HG03108 (cell line): Measurements from ENCODE around the gene PAX2.

Experiments
- ATAC-seq: cut with Tn5 transposase; IDR thresholded peaks from one replicate; pipeline ENCODE4 v1.9.1; 2021; ENCODE audit warnings: moderate library complexity; ENCODE audit not compliant: unreplicated experiment

PAX2 gene

GRCh38 chr10:100811261-100811660 is 65.9 kb downstream of the PAX2 start:
- no peak for ATAC-seq

- no peak for ATAC-seq
Observed at GRCh38 chr10:100811752-100812750, 66.7 kb downstream of the PAX2 start.

- no peak for ATAC-seq
Observed at GRCh38 chr10:100812978-100813377, 67.6 kb downstream of the PAX2 start.

DNA sequence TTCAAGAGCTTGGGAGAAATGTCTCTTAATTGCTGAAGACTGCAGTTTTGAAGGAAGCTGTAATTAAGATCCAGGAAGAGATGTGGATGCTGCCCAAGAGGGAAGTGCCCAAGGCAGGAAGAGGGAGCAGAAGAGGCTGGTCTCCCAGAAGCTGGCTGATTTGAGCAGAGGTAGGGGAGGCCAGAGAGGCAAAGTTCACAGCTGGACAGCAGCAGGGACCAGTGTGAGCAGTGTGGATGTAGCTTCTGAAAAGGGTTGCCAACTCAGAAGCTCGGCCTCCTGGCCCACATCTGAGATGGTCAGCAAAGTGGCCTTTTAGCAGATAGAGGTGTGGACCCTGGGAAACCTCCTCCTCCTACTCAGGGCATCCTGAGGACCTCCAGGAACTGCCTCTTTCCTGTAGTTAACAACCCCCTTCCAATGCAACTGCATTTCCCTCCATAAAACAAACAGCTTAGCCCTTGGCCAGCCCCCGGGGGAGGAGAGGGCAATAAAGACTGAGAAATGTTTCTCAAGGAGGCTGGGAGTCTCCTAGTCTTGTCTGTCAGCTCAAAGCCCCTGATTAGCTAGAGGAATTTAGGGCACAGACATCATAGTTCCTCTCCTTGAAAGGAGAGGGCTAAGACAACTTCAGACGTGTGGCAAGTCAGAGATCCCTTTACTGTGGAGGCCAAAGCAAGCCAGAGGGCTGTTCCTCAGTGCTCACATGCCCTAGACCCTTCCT is 69.5 kb downstream of the PAX2 start:
- ATAC-seq = no peak

DNA sequence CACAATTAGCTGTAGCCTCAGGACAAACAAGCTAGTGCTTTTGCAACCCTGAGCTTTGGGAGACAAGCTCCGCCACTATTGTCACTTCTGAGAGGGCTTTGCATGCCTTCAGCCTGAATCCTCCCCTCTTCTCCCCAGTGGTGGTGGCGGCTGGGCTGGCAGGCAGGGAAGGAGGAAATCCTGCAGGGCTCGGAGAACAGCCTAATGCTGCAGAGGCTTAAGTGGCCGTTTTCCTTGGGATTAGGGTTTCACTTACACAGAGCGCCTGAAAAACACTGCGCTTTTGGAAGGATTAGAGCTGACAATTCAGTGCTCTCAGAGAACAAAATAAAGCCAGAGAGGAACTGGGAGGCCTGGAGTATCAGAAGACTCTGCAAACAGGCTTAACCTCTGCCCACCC is 71.3 kb downstream of the PAX2 start:
- no peak for ATAC-seq

- no peak for ATAC-seq
Observed at GRCh38 chr10:100817268-100817839, 72.0 kb downstream of the PAX2 start.

- no peak for ATAC-seq
Observed at GRCh38 chr10:100819424-100819823, 74.0 kb downstream of the PAX2 start.

GRCh38 chr10:100823194-100823593 is 77.8 kb downstream of the PAX2 start:
- ATAC-seq = no peak

DNA sequence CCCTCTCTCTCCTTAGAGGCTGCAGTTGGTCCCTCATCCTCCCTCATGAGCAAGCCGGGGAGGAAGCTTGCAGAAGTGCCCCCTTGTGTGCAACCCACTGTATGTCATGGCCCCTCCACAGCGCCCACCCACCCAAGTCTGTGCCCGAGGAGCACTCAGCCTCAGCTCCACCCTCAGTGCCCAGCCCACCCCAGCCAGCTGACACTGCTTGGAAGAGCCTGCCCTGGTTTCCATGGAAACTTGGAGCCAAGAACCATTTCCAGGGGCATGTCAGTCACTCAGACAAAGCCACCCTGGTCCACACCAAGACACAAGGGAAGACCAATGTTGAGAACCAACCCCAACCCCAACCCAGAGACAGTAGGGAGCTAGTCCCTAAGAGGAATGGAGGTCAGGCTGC is 79.5 kb downstream of the PAX2 start:
- ATAC-seq = no peak

GRCh38 chr10:100825325-100825875 is 80.0 kb downstream of the PAX2 start:
- ATAC-seq = no peak

GRCh38 chr10:100826031-100826651 is 80.8 kb downstream of the PAX2 start:
- no peak for ATAC-seq

GRCh38 chr10:100826661-100826982 is 81.2 kb downstream of the PAX2 start:
- no peak for ATAC-seq

- ATAC-seq = no peak
Observed at GRCh38 chr10:100826983-100827818, 81.8 kb downstream of the PAX2 start.

DNA sequence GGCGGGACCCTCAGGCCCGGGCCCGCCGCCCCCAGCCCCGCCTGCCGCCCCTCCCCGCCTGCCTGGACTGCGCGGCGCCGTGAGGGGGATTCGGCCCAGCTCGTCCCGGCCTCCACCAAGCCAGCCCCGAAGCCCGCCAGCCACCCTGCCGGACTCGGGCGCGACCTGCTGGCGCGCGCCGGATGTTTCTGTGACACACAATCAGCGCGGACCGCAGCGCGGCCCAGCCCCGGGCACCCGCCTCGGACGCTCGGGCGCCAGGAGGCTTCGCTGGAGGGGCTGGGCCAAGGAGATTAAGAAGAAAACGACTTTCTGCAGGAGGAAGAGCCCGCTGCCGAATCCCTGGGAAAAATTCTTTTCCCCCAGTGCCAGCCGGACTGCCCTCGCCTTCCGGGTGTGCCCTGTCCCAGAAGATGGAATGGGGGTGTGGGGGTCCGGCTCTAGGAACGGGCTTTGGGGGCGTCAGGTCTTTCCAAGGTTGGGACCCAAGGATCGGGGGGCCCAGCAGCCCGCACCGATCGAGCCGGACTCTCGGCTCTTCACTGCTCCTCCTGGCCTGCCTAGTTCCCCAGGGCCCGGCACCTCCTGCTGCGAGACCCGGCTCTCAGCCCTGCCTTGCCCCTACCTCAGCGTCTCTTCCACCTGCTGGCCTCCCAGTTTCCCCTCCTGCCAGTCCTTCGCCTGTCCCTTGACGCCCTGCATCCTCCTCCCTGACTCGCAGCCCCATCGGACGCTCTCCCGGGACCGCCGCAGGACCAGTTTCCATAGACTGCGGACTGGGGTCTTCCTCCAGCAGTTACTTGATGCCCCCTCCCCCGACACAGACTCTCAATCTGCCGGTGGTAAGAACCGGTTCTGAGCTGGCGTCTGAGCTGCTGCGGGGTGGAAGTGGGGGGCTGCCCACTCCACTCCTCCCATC is 82.7 kb downstream of the PAX2 start:
- ATAC-seq = no peak

DNA sequence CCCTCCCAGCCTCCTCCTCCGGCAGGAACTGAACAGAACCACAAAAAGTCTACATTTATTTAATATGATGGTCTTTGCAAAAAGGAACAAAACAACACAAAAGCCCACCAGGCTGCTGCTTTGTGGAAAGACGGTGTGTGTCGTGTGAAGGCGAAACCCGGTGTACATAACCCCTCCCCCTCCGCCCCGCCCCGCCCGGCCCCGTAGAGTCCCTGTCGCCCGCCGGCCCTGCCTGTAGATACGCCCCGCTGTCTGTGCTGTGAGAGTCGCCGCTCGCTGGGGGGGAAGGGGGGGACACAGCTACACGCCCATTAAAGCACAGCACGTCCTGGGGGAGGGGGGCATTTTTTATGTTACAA is 83.3 kb downstream of the PAX2 start:
- no peak for ATAC-seq

- no peak for ATAC-seq
Observed at GRCh38 chr10:100829097-100829870, 83.9 kb downstream of the PAX2 start.

GRCh38 chr10:100829933-100830727 is 84.7 kb downstream of the PAX2 start:
- no peak for ATAC-seq

GRCh38 chr10:100830728-100831111 is 85.3 kb downstream of the PAX2 start:
- ATAC-seq = no peak
